Frontal cortex (tissue), 4 donors: ENCODE results near the gene NAV2. TPM values are rescaled to one million over a fixed set of nuclear protein-coding genes. Genes with fewer than 3 reads are reported as not detected.

Experiments used
- DNase-seq, 2 donors: peaks; one replicate each; pipeline ENCODE4 v3.0.0; 2012; ENCODE audit warnings: low spot score in 2 of 2
- FAIRE-seq: peaks from 2 replicates; lab custom pipeline; 2012; peaks lifted over from hg19 to GRCh38; lab: Jason Lieb, UNC
- total RNA-seq: library from RNA; depleted of rRNA; stranded (reverse); fragments of >200 nt; gene quantifications from one replicate; pipeline ENCODE4 v1.2.3, GENCODE V29; 2014
- donor health status: control.
- donor health status: control.
- donor health status: control.

Gene NAV2
- total RNA-seq, 1 donor from 2014 or later, result 15.5 TPM

DNA sequence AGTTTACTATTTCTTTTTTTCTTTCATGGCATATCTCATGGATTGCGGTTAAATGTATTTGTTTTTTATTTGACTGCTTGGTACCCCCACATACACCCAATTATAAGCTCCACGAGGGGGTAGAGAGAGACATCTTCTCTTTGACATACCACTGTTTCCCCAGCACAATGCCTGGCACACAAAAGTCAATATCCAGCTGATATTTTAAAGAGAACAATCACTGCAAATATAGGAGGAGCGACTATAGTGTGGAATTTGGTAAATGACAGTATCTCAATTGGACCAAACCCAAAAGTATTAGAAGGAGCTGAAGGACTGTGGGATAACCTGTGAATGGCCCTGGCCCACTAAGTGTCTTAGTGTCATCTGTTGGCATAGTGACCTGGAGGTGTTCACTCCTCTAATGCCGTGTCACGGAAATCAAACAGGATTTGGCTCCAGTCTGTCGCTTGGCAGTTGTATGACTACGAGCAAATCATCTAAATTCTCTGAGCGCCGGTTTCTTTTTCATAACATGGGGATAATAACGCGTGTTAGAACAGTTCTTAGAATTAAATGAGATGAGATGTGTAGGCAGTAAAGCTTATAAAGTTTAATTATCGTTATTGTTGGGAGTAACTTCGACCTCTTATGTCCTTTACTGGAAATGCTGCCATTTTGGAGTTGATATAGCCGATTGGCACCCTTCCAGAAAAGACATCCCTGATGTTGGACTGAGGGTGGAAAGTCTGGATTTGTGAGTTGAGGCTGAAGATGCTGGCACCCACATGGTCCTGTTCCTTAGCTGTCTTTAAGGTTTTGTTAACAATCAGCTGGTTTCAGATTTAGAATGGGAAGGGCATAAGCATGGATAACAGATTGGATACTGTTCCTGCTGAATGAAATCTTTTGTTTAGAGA is 303.1 kb downstream of the NAV2 start:
- FAIRE-seq, result no peak

DNA sequence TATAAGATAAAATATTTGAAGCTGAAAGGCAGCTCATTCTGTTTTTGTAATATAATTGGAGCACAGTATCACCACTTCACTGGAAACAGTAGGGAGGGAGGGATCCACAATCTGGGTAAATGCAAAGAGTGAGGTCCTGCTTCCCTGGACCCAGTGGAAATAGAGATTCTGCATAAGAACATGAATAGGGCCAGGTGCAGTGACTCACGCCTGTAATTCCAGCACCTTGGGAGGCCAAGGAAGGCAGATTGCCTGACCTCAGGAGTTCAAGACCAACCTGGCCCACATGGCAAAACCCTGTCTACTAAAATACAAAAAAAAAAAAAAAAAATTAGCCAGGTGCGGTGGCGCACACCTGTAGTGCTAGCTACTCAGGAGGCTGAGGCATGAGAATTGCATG is 303.9 kb downstream of the NAV2 start:
- FAIRE-seq (no peak), DNase-seq (no peak)

More for the DNA sequence above, 303.1 kb downstream of the NAV2 start:
- no peak for DNase-seq

DNA sequence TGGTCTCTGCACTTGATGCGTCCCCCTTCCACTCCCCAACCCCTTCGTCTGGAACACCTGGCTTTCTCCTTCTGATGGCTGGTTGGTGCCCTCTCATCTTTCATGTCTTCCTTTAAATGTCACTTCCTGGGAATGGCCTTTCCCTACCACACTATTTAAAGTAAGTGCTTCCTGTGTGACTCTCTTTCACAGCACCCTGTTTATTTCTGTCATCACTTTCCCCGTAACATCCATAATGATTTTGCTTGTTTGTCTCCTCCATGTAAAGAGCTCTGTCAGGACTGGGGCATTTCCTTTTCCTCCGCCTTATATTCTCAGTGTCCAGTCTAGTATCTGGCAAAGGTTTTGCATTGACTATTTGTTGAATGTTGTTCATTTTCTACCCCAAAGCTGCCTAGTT is 304.7 kb downstream of the NAV2 start:
- DNase-seq, result no peak

DNA sequence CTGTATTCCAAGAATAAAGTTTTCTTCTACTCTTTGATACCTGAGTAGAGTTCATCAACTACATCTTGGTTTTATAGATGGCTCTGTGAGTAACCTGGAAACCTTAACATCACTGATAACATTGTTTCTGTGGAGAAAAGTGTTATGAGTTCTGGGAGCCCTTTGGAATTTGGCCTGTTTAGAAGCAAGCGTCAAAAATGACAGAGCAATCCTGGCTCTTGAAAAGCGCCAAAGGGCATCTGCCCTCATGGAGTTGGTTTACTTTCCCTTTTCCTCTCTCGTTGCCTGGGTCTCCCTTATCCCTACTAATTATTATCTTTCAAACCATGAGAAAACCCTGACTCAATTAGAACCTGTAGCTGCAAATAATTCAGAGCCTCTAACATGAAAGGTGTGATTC is 307.6 kb downstream of the NAV2 start:
- DNase-seq (no peak), FAIRE-seq (no peak)

More for the DNA sequence above, 304.7 kb downstream of the NAV2 start:
- no peak for FAIRE-seq

DNA sequence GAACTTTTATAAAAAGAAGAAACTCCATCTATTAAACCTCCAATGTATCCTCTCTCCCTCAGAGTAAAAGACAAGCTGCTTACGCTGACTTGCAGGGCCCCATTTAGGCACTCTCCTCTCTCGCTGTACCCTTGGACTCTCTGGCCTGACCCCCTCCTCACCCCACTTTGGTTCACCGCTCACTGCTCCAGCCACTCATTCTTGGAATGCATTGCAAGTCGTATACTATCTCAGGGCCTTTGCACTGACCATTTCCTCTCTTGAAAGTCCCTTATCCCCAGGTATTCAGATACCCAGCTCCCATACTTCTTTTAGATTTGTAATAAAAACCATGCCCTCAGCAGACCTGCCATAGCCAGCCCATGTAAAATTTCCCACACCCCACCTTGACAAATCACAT is 308.1 kb downstream of the NAV2 start:
- no peak for FAIRE-seq
- DNase-seq, result no peak

DNA sequence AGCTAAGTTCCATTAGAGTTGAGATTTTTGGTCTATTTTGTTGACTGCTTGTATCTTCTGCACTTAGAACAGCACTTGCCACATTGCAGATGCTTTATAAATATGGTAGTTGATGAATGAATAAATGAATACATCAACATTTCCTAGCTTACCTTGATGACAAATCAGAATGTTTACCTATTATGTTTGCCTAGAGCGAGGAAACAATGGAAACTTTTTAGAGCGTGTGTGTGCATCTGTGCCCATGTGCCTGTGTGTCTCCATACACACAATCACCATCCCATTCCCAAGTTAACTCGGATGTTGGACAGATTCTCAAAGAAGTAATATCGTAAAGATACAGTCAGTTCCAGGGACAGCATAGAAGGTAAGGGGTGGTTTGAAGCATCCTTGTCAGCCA is 308.6 kb downstream of the NAV2 start:
- no peak for FAIRE-seq
- DNase-seq, result no peak

DNA sequence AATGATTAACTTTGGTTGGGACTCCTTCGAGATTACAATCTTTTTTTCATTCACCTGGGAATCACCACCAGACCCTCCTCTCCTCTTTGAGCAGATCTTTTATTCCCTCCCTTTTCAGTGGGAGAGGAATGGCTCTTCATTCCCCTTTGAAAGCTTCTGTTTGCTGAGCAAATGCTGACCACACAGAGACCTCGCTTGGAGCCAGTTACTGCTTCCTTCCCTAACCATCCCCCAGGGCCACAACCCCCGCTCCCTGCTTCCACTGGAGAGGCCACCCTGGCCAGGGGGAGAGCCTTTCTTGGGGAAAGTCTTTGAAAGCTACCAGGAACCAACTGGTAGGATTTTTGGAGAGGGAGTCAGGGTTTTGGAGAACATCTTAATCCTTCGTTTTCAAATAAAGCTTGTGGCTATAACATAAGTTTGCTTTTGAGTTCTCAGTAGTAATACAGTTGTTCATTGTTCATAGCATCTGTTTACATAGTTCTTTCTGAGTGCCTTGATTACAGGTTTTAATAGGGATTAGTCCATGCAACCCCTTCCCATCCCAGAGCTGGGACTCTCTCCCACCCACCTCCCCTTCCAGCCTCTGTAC is 309.2 kb downstream of the NAV2 start:
- DNase-seq (no peak), FAIRE-seq (no peak)

DNA sequence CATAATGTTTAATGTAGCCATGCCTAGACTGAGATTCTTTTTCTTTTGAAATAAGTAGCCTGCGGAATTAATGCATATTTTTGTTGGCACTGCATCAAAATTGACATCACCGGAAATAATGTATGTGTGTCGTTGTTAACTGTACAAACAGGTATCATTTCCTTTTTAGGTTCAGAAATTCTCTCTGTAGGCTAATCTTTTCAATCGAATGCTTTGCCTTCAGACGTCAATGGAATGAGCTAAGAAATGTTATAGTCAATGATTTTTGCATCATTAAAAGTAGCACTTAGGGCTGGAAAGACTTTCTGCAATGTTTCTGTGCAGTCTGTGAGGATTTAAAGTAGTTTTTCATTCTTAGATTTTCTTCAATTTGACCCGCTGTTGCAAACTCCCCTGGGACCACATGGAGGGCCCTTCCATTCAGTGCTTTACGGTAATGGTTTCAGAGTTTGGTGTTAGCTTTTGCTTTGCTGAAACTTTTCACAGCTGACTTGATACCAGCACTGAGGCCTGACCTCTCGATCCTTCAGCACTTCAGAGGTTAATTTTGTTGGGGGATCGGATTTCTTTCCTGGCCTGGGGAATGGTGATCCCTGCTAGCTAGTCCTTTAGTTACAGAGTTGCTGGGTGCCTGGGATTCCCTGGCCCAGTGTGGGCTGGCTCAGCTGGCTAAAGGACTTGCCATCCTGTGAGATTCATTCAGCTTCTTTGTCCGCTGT is 309.9 kb downstream of the NAV2 start:
- DNase-seq, result no peak
- FAIRE-seq, result no peak

DNA sequence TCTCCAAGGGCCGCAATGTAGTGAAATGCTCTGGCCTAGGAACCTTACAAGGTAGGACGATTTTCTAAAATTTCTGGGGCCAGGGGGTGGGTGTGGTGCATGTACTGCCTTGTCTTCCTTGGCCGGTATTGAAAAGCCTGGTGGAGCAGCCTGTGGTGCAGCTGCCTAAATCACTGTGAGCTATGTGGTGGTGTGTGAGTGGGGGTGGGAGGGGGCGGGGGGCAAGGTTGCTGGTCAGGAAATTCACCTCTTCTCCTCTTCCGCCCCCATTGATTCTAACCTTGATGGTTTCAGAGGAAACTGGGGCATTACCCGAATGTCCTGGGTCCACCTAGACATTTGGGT is 310.4 kb downstream of the NAV2 start:
- DNase-seq, result no peak

DNA sequence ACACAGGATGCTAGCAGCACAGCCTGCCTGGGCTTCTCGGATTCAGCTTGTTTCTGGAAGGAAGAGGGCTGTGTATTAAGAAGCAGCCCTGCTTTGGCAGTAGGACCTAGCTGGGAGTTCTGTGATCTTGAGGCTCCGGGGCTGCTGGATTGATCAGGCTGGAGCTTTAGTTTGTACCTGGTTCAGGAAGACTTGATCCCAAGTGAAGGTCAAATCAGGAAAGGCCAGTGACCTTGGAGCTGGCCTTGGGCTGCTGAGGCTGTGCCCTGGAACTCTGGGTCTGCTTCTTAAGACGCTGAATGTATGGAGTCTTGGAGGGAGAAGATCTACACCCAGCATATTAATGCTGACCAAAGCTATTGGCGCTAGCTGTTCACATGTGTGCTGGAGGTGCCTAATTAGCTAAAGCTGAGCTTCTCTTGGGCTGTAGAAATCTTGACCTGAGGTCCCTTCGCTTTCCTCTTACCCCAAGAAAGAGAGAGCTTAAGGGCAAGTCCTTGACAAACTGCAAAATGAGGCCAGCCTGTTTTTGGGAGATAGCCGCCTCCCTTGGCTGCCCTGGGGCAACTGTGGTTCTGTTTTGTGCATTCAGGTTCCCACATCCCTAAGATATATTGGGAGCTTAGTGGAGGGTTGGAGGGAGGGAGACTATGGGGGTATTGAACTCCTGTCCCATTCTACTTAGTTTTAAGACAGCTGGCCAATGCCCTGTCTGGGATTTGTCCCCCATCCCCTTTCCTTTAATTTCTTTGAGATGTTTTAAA is 311.7 kb downstream of the NAV2 start:
- DNase-seq (no peak), FAIRE-seq (no peak)

More for the DNA sequence above, 310.4 kb downstream of the NAV2 start:
- no peak for FAIRE-seq

DNA sequence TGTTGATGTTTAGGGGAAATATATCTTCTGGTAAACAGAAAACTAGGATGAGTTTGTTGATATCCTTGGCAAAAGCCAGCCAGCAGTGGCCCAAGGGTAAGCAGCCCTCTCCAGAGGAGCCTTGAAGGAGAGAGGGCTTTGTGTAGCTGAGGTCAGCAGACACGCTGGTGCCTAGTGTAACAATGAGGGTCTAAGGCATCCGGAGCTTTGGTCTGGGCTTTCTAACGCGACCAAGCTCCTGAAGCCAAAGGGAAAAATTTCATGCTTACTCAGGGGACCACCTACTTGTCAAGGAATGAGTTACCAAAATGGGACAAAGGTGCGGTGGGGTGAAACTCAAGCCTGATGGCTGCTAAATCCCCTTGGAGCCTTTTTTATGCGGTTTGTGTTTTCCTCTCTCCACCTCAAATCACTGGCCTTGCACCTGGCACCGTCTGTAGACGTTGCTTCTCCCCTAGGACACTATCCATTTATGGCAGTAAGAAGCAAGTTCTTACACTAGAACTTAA is 312.7 kb downstream of the NAV2 start:
- FAIRE-seq, result no peak

DNA sequence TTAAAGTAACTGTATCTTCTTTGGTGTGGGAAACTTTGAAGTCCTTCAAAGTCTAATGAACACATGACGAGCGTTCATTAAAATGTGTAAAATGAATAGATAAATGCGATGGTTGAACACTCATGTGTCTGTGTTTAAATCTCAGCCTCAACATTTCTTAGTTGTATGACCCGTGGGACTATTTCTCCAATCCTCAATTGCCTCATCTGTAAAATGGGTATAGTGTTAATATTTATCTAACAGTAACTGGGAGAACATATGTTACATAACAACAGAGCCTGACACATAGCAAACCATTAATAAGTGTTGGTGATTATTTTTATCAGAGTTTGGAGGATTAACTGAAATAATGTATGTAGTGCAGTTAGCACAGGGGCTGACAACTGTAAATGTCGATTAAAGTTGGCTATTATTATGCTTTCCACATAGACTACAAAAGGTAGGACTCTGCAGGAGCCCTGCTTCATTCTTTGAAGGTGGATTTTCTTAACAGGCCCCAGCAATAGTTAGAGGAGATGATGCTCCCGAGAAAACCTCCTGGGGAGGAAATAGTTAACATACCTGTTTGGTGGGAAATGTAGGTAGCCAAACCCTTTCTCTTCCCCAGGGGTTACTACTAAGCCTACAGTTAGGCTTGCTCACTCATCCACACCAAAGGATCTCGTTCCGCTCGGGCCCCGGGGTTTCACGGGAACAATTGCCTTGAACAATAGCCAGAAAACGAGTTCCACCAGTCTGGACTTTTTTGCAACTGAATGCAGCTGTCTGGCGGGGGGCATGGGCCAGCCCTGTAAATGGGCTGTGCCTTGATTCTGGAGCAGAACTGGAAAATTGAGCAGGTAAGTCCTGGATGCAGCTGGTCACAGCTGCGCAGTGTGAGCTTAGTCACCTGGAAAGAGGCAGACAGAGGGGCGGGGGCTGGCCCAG is 314.3 kb downstream of the NAV2 start:
- no peak for FAIRE-seq
- DNase-seq, result no peak

More for the DNA sequence above, 312.7 kb downstream of the NAV2 start:
- DNase-seq, result no peak

DNA sequence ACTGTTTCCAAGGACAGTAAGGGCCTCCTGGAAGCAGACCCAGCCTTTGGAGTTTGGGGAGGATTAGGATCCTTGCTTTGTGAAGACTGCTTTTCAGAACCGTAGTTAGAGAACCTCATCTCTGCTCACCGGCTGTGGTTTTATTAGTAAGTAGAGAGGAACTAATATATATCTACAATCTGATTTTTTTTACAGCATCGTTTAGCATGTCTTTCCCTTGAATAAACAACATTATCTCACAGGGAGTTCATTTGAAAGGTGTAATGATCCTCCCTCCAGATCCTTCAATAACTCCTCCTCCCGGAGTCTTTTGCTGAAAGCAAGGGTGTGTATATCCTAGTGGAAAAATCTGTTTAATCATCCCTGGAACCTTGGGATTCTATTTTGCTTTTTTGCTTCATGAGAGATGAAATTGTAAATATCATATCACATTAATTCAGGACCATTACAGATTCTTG is 314.9 kb downstream of the NAV2 start:
- FAIRE-seq (no peak), DNase-seq (no peak)

DNA sequence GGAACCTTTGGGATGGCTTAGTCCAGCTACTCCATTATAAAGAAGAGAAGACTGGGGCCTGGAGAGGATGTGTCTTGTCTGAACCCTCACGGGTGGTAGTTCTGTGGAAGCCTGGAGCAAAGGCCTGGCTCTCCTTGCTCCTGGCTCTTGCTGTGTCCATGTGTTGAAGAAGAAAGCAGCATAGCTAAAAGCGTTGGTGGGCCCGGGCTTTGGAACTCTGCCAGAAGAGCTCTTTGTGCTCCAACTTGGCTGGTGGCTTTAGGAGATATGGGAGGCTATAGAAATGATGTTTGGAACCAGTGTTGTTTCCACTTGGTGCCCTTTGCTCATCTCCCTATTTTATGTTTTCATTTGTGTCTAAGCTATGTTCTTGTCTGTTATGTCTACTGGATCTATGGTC is 316.6 kb downstream of the NAV2 start:
- DNase-seq (no peak), FAIRE-seq (no peak)

DNA sequence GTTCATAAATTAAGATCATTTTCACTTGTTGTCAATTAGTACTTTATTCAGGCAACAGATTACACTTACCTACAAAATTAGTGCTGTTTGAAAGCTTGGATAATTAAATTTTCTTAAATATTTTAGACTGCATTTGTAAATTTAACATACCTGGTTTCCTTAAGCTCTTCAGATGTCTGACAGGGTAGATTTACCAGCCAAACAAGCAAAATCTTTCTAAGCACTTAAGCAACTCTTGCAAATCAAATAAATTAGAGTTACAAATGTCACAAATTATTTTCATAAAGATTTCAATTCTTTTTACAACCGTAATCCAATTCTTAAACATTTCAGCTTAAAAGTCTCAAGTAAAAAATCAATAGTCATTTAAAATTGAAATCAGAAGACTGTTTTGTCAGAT is 317.8 kb downstream of the NAV2 start:
- DNase-seq (no peak), FAIRE-seq (no peak)

DNA sequence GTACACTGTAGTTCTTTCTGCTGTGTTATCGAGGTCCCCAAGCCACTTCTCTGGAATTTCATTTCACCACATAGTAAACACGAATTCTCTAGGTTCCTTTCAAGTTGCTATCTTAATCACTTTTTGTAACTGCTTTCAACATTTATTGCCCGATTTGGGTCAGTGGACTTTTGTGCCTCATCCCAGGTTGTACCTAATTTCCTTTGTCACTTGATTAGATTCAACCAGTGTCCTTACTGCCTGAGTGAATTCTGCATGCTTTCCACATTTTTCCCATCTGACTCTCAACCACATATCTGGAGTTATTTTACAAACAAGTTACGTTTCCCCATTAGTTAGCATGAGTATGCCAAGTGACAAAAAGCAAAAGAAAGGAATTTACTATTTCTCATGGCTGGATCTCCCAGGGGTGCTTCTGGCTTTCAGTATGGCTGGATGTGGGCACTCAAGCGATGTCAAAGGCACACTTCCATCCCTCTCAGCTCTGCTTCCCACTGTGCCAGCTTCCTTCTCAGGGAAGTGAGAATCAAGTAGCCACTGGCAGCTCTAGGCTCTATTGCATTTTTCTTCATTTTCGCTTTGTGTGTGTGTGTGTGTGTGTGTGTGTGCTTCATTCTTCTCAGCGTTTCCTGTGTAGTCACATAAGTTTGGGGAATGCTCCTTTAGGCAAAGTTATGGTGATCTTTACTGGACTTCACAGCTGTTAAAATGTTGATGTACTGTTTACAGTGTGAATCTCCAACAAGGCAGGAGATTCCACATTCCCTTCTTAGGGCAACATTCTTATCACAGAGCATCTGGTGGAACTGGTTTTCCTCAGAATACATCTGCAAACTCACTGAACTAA is 318.7 kb downstream of the NAV2 start:
- DNase-seq, result no peak

DNA sequence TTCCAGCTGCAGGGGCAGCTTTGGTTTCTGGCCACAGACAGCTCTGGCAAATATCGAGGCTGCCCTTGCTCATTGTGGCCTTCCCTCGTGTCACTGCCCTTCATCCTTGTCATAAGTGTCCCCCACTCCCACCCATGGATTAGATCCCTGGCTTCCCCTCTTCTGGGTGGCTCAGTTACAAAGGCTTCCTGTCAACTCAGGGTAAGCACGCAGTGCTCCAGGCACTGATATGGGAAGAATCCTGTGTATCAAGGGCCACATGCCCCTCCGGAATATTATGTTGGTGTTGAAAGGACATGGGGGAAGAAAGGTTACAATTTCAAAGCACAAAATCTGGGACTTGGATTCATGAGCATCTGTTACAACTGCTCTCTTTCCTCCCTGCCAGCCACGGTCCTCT is 319.5 kb downstream of the NAV2 start:
- no peak for DNase-seq
- FAIRE-seq, result no peak

More for the DNA sequence above, 318.7 kb downstream of the NAV2 start:
- FAIRE-seq, result no peak
